DMS79 treated with DMSO at 0.1 percent for 48 hours (cell line): ENCODE measurements around the gene GFAP.
A peak's percentile ranks its signal among the peaks of the same experiment; 100 is the strongest.
"Not testable (repeated sequence)": the region's sequence is repeated elsewhere in the genome, so short reads cannot be mapped to it uniquely, and the experiment has no call there.

Experiments
- DNase-seq: peaks from one replicate; lab custom pipeline; 2025; lab: John Stamatoyannopoulos, UW

GFAP gene

GRCh38 chr17:44915321-44915726 lies at the start of gene GFAP:
Gene GFAP (minus strand): TSS chr17:44915500. CDS start chr17:44915486, 14 bp downstream.
- DNase-seq = no peak

GRCh38 chr17:44961921-44962350 lies 46.6 kb upstream of the GFAP start:
- DNase-seq = no peak

GRCh38 chr17:44960691-44961090 lies 45.4 kb upstream of the GFAP start:
- DNase-seq = no peak

GRCh38 chr17:44959821-44960531 lies 44.7 kb upstream of the GFAP start:
- DNase-seq = no peak

- no peak for DNase-seq
Observed at GRCh38 chr17:44956998-44957981, 42.0 kb upstream of the GFAP start.

- DNase-seq = no peak
Observed at GRCh38 chr17:44955674-44956425, 40.5 kb upstream of the GFAP start.

- no peak for DNase-seq
Observed at GRCh38 chr17:44952946-44953475, 37.7 kb upstream of the GFAP start.

GRCh38 chr17:44948315-44948795 lies 33.1 kb upstream of the GFAP start:
- no peak for DNase-seq

- peak; percentile 95 for DNase-seq
Observed at GRCh38 chr17:44947461-44948314, 32.4 kb upstream of the GFAP start, which contains the start of gene KIF18B. Gene KIF18B (minus strand): TSS chr17:44947773. CDS start chr17:44936344, 11,429 bp downstream.

- not testable (repeated sequence) for DNase-seq
Observed at GRCh38 chr17:44945652-44946051, 30.4 kb upstream of the GFAP start.

GRCh38 chr17:44942456-44942855 lies 27.2 kb upstream of the GFAP start:
- DNase-seq = peak; percentile 15

GRCh38 chr17:44941712-44942331 lies 26.5 kb upstream of the GFAP start:
- no peak for DNase-seq

- DNase-seq = no peak
Observed at GRCh38 chr17:44940768-44941167, 25.5 kb upstream of the GFAP start.

GRCh38 chr17:44940317-44940716 lies 25.0 kb upstream of the GFAP start:
- DNase-seq = no peak

GRCh38 chr17:44935116-44935515 lies 19.8 kb upstream of the GFAP start:
- no peak for DNase-seq

- no peak for DNase-seq
Observed at GRCh38 chr17:44934745-44935105, 19.4 kb upstream of the GFAP start.

GRCh38 chr17:44933824-44934744 lies 18.8 kb upstream of the GFAP start:
- DNase-seq = no peak

GRCh38 chr17:44932787-44933097 lies 17.4 kb upstream of the GFAP start:
- DNase-seq = no peak

GRCh38 chr17:44932096-44932786 lies 16.9 kb upstream of the GFAP start:
- DNase-seq = no peak
